Keratinocyte (primary cell): ENCODE results near the gene USP26. TPM values are rescaled to one million over a fixed set of nuclear protein-coding genes. Genes with fewer than 3 reads are reported as not detected.
"Not testable (repeated sequence)": the region's sequence is repeated elsewhere in the genome, so short reads cannot be mapped to it uniquely, and the experiment has no call there.

Source experiments
- DNase-seq: peaks from one replicate; pipeline ENCODE4 v3.0.0-alpha.2; 2011; ENCODE audit warnings: low read depth, missing footprints, low spot score
- FAIRE-seq: peaks from 2 replicates; lab custom pipeline; 2011; peaks lifted over from hg19 to GRCh38; lab: Jason Lieb, UNC
- H2AFZ ChIP-seq: 2 replicates; pipeline ENCODE4 v1.6.0; 2012; ENCODE audit warnings: low read length, control low read depth, inconsistent platforms; ENCODE audit not compliant: control insufficient read depth
- H3K27ac ChIP-seq: 2 replicates; pipeline ENCODE4 v1.5.1; 2011; ENCODE audit warnings: low read length; ENCODE audit not compliant: control insufficient read depth, insufficient read depth
- H3K27me3 ChIP-seq: 3 replicates; pipeline ENCODE4 v1.6.0; 2011; ENCODE audit warnings: low read length; ENCODE audit not compliant: control insufficient read depth, insufficient read depth; ENCODE audit errors: extremely low read depth
- H3K36me3 ChIP-seq, 2 experiments: 2 replicates in 1 of 2; 3 replicates in 1 of 2; pipeline ENCODE4 v1.5.1; 2011; ENCODE audit warnings: low read length in 2 of 2, mild to moderate bottlenecking in 1 of 2; ENCODE audit not compliant: control insufficient read depth in 2 of 2, insufficient read depth in 2 of 2; ENCODE audit errors: extremely low read depth in 1 of 2
- H3K4me1 ChIP-seq: 3 replicates; pipeline ENCODE4 v1.5.1; 2011; ENCODE audit warnings: low read length; ENCODE audit not compliant: control insufficient read depth, insufficient read depth; ENCODE audit errors: extremely low read depth
- H3K4me2 ChIP-seq: 3 replicates; pipeline ENCODE4 v1.6.0; 2011; ENCODE audit warnings: low read depth, low read length; ENCODE audit not compliant: control insufficient read depth, insufficient read depth; ENCODE audit errors: extremely low read depth
- H3K4me3 ChIP-seq, 3 experiments: fragments of 200-600 bp in 1 of 3; sonication (generic) in 1 of 3; 2 replicates in 2 of 3; 3 replicates in 1 of 3; pipeline ENCODE4 v1.5.1; 2011 to 2016; ENCODE audit warnings: low read length in 3 of 3, mild to moderate bottlenecking in 3 of 3, control low read depth in 2 of 3, inconsistent platforms in 1 of 3, low read depth in 1 of 3, mixed read lengths in 1 of 3, mixed run types in 1 of 3, moderate library complexity in 1 of 3; ENCODE audit not compliant: control insufficient read depth in 2 of 3, insufficient read depth in 2 of 3; ENCODE audit errors: extremely low read depth in 1 of 3
- H3K79me2 ChIP-seq: 2 replicates; pipeline ENCODE4 v1.6.0; 2012; ENCODE audit warnings: low read length; ENCODE audit not compliant: control insufficient read depth, insufficient read depth
- H3K9ac ChIP-seq: 3 replicates; pipeline ENCODE4 v1.6.0; 2011; ENCODE audit warnings: low read length; ENCODE audit not compliant: control insufficient read depth, insufficient read depth; ENCODE audit errors: extremely low read depth
- H3K9me1 ChIP-seq: 3 replicates; pipeline ENCODE4 v1.6.0; 2011; ENCODE audit warnings: low read length; ENCODE audit not compliant: control insufficient read depth, insufficient read depth; ENCODE audit errors: extremely low read depth
- H3K9me3 ChIP-seq: 2 replicates; pipeline ENCODE4 v1.5.1; 2012; ENCODE audit warnings: low read depth, low read length; ENCODE audit not compliant: control insufficient read depth
- H4K20me1 ChIP-seq: 3 replicates; pipeline ENCODE4 v1.6.0; 2011; ENCODE audit warnings: low read length; ENCODE audit not compliant: control insufficient read depth, insufficient read depth; ENCODE audit errors: extremely low read depth
- CTCF ChIP-seq, 3 experiments: IDR thresholded peaks in 1 of 3; conservative IDR thresholded peaks in 1 of 3; optimal IDR thresholded peaks in 1 of 3; 2 replicates in 2 of 3; 3 replicates in 1 of 3; pipeline versions ENCODE3 to v1.5.1; 2011; ENCODE audit warnings: low read length in 3 of 3, mild to moderate bottlenecking in 3 of 3, moderate library complexity in 2 of 3, control low read depth in 1 of 3, inconsistent platforms in 1 of 3; ENCODE audit not compliant: insufficient read depth in 2 of 3; ENCODE audit errors: extremely low read depth in 1 of 3
- EZH2 ChIP-seq: IDR thresholded peaks from one replicate; pipeline ENCODE4 v1.6.1; 2012; ENCODE audit warnings: inconsistent platforms, mild to moderate bottlenecking, low read length, moderate library complexity
- dilution Hi-C: fragments of 300-500 bp; cut with MboI; formaldehyde crosslinking; loops from one replicate; pipeline ENCODE4 v1.7.0; 2020; ENCODE audit warnings: low sequenced_read_pairs; ENCODE audit not compliant: extremely low pct_ligation_motif_present
- polyA plus RNA-seq, 5 experiments: library from polyadenylated mRNA; depleted of rRNA in 3 of 5; stranded (reverse) in 3 of 5; stranded (forward) in 1 of 5; unstranded in 1 of 5; fragments of >200 nt; gene quantifications; 1 replicate in 1 of 5; 2 replicates in 3 of 5; 3 replicates in 1 of 5; pipeline versions ENCODE4 v1.2.1 to v1.2.3, GENCODE V29; 2011 to 2012; ENCODE audit warnings: missing spikeins in 2 of 5, low read depth in 1 of 5, low replicate concordance in 1 of 5

USP26 gene
- polyA plus RNA-seq, 1 donor (not counting 4 experiments of a cell fraction or from before 2014, with no cell fraction given): not detected

DNA sequence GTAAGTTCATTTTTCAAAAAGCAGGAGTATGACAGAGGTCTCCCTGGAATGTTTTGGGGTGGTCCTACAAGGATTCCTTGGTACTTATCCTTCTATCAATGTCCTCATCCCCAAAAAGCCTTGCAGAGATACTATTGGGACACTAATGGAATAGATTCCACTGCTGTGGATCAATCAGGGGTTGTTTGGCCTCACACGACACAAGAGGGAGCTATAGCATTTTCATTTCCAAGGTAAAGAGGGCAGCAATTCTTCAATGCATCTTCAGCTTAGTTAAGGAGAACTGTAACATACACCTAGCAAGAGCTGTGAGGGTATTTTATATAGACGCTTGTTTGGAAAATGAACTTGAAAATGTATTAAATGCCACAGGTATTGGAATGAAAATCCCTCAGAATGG, 50.9 kb downstream of the USP26 start:
- no peaks in the 10 kb centered on the region for H3K36me3 ChIP-seq
- FAIRE-seq: peak; percentile 48
- dilution Hi-C loops: no loop called here

DNA sequence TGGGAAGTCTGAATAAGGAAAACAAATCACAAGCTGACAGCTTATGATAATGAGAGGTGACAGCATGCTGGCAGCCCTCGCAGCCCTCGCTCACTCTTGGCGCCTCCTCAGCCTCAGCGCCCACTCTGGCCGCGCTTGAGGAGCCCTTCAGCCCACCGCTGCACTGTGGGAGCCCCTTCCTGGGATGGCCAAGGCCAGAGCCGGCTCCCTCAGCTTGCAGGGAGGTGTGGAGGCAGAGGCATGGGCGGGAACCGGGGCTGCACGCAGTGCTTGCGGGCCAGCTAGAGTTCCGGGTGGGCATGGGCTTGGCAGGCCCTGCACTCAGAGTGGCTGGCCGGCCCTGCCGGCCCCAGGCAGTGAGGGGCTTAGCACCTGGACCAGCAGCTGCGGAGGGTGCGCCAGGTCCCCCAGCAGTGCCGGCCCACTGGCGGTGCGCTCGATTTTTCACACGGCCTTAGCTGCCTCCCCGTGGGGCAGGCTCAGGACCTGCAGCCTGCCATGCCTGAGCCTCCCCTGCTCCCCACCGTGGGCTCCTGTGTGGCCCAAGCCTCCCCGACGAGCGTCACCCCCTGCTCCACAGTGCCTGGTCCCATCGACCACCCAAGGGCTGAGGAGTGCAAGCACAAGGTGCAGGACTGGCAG, 52.6 kb downstream of the USP26 start:
- H3K4me1 ChIP-seq, DNase-seq, H2AFZ ChIP-seq, H3K27ac ChIP-seq, H3K4me3 ChIP-seq, dilution Hi-C loops, H4K20me1 ChIP-seq, H3K9me3 ChIP-seq, H3K9me1 ChIP-seq, FAIRE-seq, H3K79me2 ChIP-seq, H3K27me3 ChIP-seq, H3K9ac ChIP-seq, H3K36me3 ChIP-seq, H3K4me2 ChIP-seq: not testable (repeated sequence)

More for the DNA sequence above, 50.9 kb downstream of the USP26 start:
- peak; percentile 40 to 63 (median 51) for TF ChIP-seq CTCF (optimal IDR thresholded peaks at IDR 0.05 in 1 of 3, IDR thresholded peaks at IDR 0.05 in 1 of 3, conservative IDR thresholded peaks at IDR 0.05 in 1 of 3; ENCODE audit: extremely low read depth in 1 of 3, insufficient read depth in 2 of 3, low read length in 3 of 3)
- no peak for TF ChIP-seq EZH2
- Histone ChIP-seq H3K4me3 (no peak overlapping the region), H3K4me1 (no peaks in the 10 kb centered on the region), H4K20me1 (no peaks in the 10 kb centered on the region), H3K9ac (no peak overlapping the region), H3K79me2 (no peaks in the 10 kb centered on the region), H3K27me3 (no peaks in the 10 kb centered on the region), H3K4me2 (no peak overlapping the region), H3K27ac (no peak overlapping the region), H3K9me3 (no peaks in the 10 kb centered on the region), H2AFZ (no peak overlapping the region), H3K9me1 (no peaks in the 10 kb centered on the region)
- DNase-seq: no peak

GRCh38 chrX:133042260-133042659, 54.6 kb downstream of the USP26 start:
- Histone ChIP-seq H3K4me2 (no peak overlapping the region), H3K27me3 (no peaks in the 10 kb centered on the region), H4K20me1 (no peaks in the 10 kb centered on the region), H3K9me3 (no peaks in the 10 kb centered on the region), H3K9ac (no peak overlapping the region), H3K27ac (no peak overlapping the region), H3K4me3 (no peak overlapping the region), H2AFZ (no peak overlapping the region), H3K36me3 (no peaks in the 10 kb centered on the region), H3K9me1 (no peaks in the 10 kb centered on the region), H3K79me2 (no peaks in the 10 kb centered on the region), H3K4me1 (no peaks in the 10 kb centered on the region)
- no peak for DNase-seq
- FAIRE-seq: no peak
- dilution Hi-C loops: no loop called here
- TF ChIP-seq CTCF (optimal IDR thresholded peaks at IDR 0.05 in 1 of 3, IDR thresholded peaks at IDR 0.05 in 1 of 3, conservative IDR thresholded peaks at IDR 0.05 in 1 of 3; ENCODE audit: extremely low read depth in 1 of 3, insufficient read depth in 2 of 3, low read length in 3 of 3): no peak
